GM21717 (cell line): Measurements from ENCODE around the gene PSAP.
A peak's percentile ranks its signal among the peaks of the same experiment; 100 is the strongest.
"Not testable (repeated sequence)": the region's sequence is repeated elsewhere in the genome, so short reads cannot be mapped to it uniquely, and the experiment has no call there.

Experiments used
- ATAC-seq: cut with Tn5 transposase; IDR thresholded peaks from one replicate; pipeline ENCODE4 v1.9.1; 2021; ENCODE audit warnings: mild to moderate bottlenecking, moderate library complexity; ENCODE audit not compliant: unreplicated experiment

Gene PSAP

GRCh38 chr10:71874680-71875354 lies 23.8 kb upstream of the PSAP start:
- not testable (repeated sequence) for ATAC-seq

GRCh38 chr10:71873582-71874211 lies 22.6 kb upstream of the PSAP start:
- peak; percentile 91 for ATAC-seq

GRCh38 chr10:71869601-71870000 lies 18.6 kb upstream of the PSAP start:
- ATAC-seq = not testable (repeated sequence)

DNA sequence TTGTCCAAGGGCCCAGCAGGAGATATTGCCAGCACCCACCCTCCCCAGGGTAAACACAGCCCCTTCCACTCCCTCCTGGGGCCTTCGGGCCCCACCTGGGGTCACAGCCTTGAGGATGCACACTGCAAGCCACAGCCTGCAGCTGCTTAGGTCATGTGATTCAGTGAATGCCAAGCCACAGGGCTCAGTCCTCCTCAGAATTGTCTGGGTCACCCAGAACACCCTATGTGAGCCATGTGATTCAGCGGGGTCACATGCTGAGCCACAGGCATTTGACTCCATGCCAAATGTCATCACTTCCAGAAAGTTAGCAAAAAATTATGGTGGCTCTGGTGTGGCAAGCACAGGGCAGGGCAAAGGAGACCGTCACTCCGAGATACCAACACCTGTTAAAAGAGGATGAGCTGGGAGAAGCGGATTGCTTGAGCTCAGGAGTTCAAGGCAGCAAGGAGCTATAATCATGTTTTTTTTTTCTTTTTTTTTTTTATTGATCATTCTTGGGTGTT lies 17.2 kb upstream of the PSAP start:
- ATAC-seq = no peak

DNA sequence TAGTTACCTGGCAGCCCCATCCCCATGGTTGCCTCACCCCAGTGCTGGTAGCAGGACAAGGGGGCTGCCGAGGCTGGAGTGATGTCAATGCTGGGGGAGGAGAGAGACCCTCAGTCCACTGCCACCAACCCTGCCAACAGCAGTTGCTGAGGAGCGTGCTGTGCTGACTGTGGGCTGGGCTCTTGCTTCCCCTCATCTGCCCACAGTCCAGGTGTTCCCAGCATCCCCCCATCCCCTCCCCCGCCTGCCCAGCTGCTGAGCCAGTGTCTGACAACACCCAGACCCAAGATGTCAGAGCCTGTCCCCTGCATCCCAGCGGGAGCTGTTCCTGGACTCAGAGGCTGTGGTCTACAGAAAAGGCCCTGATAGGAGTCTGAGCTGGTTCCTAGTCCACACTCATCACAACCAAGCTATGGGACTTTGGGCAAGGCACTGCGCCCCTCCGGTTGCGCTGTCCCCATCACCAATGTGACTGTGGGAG lies 14.6 kb upstream of the PSAP start:
- no peak for ATAC-seq

- no peak for ATAC-seq
Measured at GRCh38 chr10:71864911-71865361, 13.9 kb upstream of the PSAP start.

DNA sequence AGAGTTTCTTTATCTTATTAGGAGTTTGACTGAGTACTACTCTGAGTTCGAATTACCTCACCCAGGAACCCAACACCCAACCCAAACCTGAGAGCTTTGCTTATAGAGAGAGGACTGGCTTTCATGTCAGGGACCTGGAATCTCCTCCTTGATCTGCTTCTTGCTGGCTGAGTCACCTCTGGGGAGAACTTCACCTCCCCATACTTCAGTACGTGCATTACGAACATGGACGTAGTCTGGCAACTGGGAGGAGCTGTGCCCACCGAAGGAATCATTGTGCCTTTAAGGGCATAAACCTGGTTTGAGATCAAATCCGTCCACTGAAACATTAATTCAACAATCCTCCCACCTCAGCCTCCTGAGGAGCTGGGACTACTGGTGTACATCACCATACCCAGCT lies 12.2 kb upstream of the PSAP start:
- no peak for ATAC-seq

GRCh38 chr10:71860243-71861029 lies 9.4 kb upstream of the PSAP start:
- ATAC-seq = peak; percentile 65

GRCh38 chr10:71857934-71858890 lies 7.2 kb upstream of the PSAP start:
- ATAC-seq = no peak

GRCh38 chr10:71856619-71857018 lies 5.6 kb upstream of the PSAP start:
- ATAC-seq = no peak

- no peak for ATAC-seq
Measured at GRCh38 chr10:71854031-71854430, 3.0 kb upstream of the PSAP start.

GRCh38 chr10:71852355-71852937 lies 1.4 kb upstream of the PSAP start:
- no peak for ATAC-seq

- peak; percentile 7 for ATAC-seq
Measured at GRCh38 chr10:71851465-71852095, 529 bp upstream of the PSAP start.

GRCh38 chr10:71850021-71850742 lies 869 bp downstream of the PSAP start:
- ATAC-seq = no peak

DNA sequence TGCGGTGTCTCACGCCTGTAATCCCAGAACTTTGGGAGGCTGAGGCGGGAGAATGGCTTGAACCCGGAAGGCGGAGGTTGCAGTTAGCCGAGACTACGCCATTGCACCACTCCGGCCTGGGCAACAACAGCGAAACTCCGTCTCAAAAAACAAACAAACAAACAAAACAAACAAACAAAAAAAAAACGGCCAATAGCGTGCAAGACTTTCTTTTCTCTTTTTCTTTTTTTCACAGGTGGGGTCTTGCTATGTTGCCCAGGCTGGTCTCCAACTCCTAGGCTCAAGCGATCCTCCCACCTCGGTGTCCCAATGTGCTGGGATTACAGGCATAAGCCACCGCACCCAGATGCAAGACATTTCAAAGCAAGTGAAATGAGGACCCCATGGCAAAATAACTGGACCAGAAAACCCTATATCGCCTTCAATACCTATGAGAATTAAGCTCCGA lies 1.6 kb downstream of the PSAP start:
- no peak for ATAC-seq

GRCh38 chr10:71848325-71849275 lies 2.5 kb downstream of the PSAP start:
- ATAC-seq = no peak

- no peak for ATAC-seq
Measured at GRCh38 chr10:71847418-71847817, 3.6 kb downstream of the PSAP start.

- no peak for ATAC-seq
Measured at GRCh38 chr10:71846816-71847215, 4.2 kb downstream of the PSAP start.
